WTC11 (cell line): Measurements from ENCODE around the gene MRPL10. TPM values are rescaled to one million over a fixed set of nuclear protein-coding genes. Genes with fewer than 3 reads are reported as not detected.

Source experiments
- ATAC-seq: fragments of 200-7000 bp; cut with Tn5 transposase; 2 replicates; pipeline ENCODE4 v1.10.0; 2021; ENCODE audit warnings: mild to moderate bottlenecking, moderate library complexity
- CTCF ChIA-PET: fragments of 300-600 bp; sonication (Branson Sonifier 250); formaldehyde crosslinking; loops from one replicate; lab custom pipeline; 2021; ENCODE audit warnings: antibody characterized with exemption; lab: Charles Lee
- POLR2A ChIA-PET: fragments of 350-600 bp; sonication (Branson Sonifier 250); formaldehyde crosslinking; loops from one replicate; lab custom pipeline; 2021; ENCODE audit warnings: antibody characterized with exemption; lab: Charles Lee
- DNase-seq: peaks from one replicate; pipeline ENCODE4 v3.0.0; 2021; ENCODE audit warnings: low spot score
- H3K27ac Mint-ChIP-seq: 2 replicates; pipeline ENCODE4 v1.8.0; 2021; ENCODE audit warnings: mixed read lengths
- H3K27me3 Mint-ChIP-seq: 2 replicates; pipeline ENCODE4 v1.8.0; 2021; ENCODE audit warnings: low read depth, mild to moderate bottlenecking, moderate library complexity, mixed read lengths
- H3K36me3 Mint-ChIP-seq: 2 replicates; pipeline ENCODE4 v1.8.0; 2021; ENCODE audit warnings: mixed read lengths
- H3K4me1 Mint-ChIP-seq: 2 replicates; pipeline ENCODE4 v1.8.0; 2022; ENCODE audit warnings: mixed read lengths
- H3K4me3 Mint-ChIP-seq: 2 replicates; pipeline ENCODE4 v1.8.0; 2021; ENCODE audit warnings: mild to moderate bottlenecking, moderate library complexity, mixed read lengths
- H3K9me3 Mint-ChIP-seq: 2 replicates; pipeline ENCODE4 v1.8.0; 2021; ENCODE audit warnings: mixed read lengths
- FOXP4 ChIP-seq: sonication (generic); formaldehyde crosslinking; IDR thresholded peaks from 2 replicates; pipeline ENCODE4 v1.8.0; 2022; ENCODE audit warnings: mild to moderate bottlenecking, missing genetic modification reagents
- GTF2I ChIP-seq: fragments of 250-450 bp; sonication (Bioruptor Pico); conservative IDR thresholded peaks from 2 replicates; pipeline ENCODE4 v1.4.0; 2021; ENCODE audit warnings: mild to moderate bottlenecking
- HMGA2 ChIP-seq: fragments of 250-450 bp; sonication (Bioruptor Pico); IDR thresholded peaks from 2 replicates; pipeline ENCODE4 v1.4.0; 2021; ENCODE audit warnings: mild to moderate bottlenecking, moderate library complexity
- JAZF1 ChIP-seq: fragments of 250-450 bp; sonication (Bioruptor Pico); IDR thresholded peaks from 2 replicates; pipeline ENCODE4 v1.9.0; 2021; ENCODE audit warnings: moderate library complexity, mild to moderate bottlenecking, inconsistent platforms
- MXD4 ChIP-seq: fragments of 250-450 bp; sonication (Bioruptor Pico); IDR thresholded peaks from 2 replicates; pipeline ENCODE4 v1.8.0; 2021; ENCODE audit warnings: mild to moderate bottlenecking, moderate library complexity, borderline replicate concordance
- NFATC4 ChIP-seq: fragments of 250-450 bp; sonication (Bioruptor Pico); IDR thresholded peaks from 2 replicates; pipeline ENCODE4 v1.9.0; 2021; ENCODE audit warnings: mild to moderate bottlenecking
- NFE2L1 ChIP-seq: sonication (generic); formaldehyde crosslinking; IDR thresholded peaks from 2 replicates; pipeline ENCODE4 v1.8.1; 2023; ENCODE audit warnings: missing genetic modification reagents
- ZBTB43 ChIP-seq: sonication (generic); formaldehyde crosslinking; IDR thresholded peaks from 2 replicates; pipeline ENCODE4 v1.8.1; 2023; ENCODE audit warnings: mild to moderate bottlenecking, missing genetic modification reagents
- ZNF138 ChIP-seq: sonication (generic); formaldehyde crosslinking; conservative IDR thresholded peaks from 2 replicates; pipeline ENCODE4 v1.8.1; 2022; ENCODE audit warnings: mild to moderate bottlenecking, moderate library complexity, missing genetic modification reagents
- ZNF416 ChIP-seq: fragments of 250-450 bp; sonication (Bioruptor Pico); IDR thresholded peaks from 2 replicates; pipeline ENCODE4 v1.9.0; 2021; ENCODE audit warnings: mild to moderate bottlenecking, inconsistent platforms
- ZNF425 ChIP-seq: fragments of 250-450 bp; sonication (Bioruptor Pico); conservative IDR thresholded peaks from 2 replicates; pipeline ENCODE4 v1.9.0; 2021; ENCODE audit warnings: mild to moderate bottlenecking
- total RNA-seq: library from RNA; stranded (reverse); gene quantifications from 3 replicates; pipeline ENCODE4 v1.2.3, GENCODE V29; 2021
- TF ChIP-seq, protein P1 (sequence below): sonication (generic); formaldehyde crosslinking; IDR thresholded peaks from 2 replicates; pipeline ENCODE4 v1.8.1; 2022; ENCODE audit warnings: low read depth, mild to moderate bottlenecking, moderate library complexity, missing genetic modification reagents, borderline replicate concordance
- TF ChIP-seq, protein P2 (sequence below): sonication (generic); formaldehyde crosslinking; IDR thresholded peaks from 2 replicates; pipeline ENCODE4 v1.8.0; 2022; ENCODE audit warnings: mild to moderate bottlenecking, missing genetic modification reagents
- TF ChIP-seq, protein P3 (sequence below): fragments of 200-600 bp; IDR thresholded peaks from 2 replicates; pipeline ENCODE4 v1.8.0; 2022; ENCODE audit warnings: antibody characterized with exemption
- TF ChIP-seq, protein P4 (sequence below): fragments of 250-450 bp; sonication (Bioruptor Pico); IDR thresholded peaks from 2 replicates; pipeline ENCODE4 v2.1.2; 2022; ENCODE audit warnings: mild to moderate bottlenecking, moderate library complexity

MRPL10 gene
- total RNA-seq, 1 experiment from 2014 or later = 80.1 TPM

DNA sequence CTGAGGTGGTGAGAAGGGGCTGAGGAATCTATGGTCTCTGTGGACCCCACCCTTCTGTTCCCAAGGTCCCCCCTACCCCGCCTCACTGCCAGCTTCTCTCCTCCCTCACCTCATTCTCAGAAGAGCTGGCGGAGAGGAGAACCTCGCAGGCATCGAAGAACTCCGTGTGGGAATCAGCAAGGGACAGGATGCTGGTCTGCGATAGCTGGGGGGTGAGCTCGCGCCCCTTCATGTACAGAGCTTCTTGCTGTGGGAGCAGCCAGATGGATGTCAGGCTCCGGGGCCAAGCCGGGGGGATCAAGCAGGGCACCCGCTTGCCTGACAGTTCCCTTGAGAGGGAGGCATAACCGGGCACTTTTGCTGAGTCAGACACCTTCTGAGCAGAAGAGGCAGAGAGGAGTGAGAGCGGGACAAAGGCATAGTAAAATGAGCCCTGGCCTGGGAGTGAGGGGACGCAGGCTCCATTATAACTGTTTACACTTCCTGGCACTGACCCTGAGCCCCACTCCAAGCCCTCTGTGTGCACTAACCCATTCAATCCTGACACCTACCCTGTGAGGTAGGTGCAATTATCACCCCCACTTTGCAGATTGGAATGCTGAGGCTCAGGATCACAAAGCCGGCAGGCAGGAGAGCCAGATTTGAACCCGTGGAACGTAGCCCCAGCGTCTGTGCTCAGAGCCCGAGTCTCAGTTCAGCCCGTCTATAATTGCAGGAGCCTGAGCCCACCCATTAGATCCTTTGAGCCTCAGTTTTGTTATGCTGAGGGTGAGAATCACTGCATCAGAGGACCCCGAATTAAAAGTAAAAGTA, 16.0 kb downstream of the MRPL10 start:
- H3K9me3 Mint-ChIP-seq = no peaks in the 10 kb centered on the region
- no peak for DNase-seq
- H3K36me3 Mint-ChIP-seq = no peaks in the 10 kb centered on the region; the same call in 1 of the 2 replicates
- H3K27me3 Mint-ChIP-seq = no peaks in the 10 kb centered on the region
- H3K27ac Mint-ChIP-seq = no peak overlapping the region; the same call in 1 of the 2 replicates
- TF ChIP-seq NFATC4 (no peak), ZNF425 (CRISPR knock-in tag) (no peak), ZBTB43 (CRISPR knock-in tag) (no peak)
- TF ChIP-seq, protein P1, sequence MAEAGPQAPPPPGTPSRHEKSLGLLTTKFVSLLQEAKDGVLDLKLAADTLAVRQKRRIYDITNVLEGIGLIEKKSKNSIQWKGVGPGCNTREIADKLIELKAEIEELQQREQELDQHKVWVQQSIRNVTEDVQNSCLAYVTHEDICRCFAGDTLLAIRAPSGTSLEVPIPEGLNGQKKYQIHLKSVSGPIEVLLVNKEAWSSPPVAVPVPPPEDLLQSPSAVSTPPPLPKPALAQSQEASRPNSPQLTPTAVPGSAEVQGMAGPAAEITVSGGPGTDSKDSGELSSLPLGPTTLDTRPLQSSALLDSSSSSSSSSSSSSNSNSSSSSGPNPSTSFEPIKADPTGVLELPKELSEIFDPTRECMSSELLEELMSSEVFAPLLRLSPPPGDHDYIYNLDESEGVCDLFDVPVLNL (CRISPR knock-in tag) = no peak
- TF ChIP-seq, protein P2, sequence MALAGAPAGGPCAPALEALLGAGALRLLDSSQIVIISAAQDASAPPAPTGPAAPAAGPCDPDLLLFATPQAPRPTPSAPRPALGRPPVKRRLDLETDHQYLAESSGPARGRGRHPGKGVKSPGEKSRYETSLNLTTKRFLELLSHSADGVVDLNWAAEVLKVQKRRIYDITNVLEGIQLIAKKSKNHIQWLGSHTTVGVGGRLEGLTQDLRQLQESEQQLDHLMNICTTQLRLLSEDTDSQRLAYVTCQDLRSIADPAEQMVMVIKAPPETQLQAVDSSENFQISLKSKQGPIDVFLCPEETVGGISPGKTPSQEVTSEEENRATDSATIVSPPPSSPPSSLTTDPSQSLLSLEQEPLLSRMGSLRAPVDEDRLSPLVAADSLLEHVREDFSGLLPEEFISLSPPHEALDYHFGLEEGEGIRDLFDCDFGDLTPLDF (CRISPR knock-in tag) = no peak
- no peak overlapping the region for H3K4me3 Mint-ChIP-seq
- H3K4me1 Mint-ChIP-seq = 0 out of 2 replicates have a peak, but pooled peaks cover 1% of the 10 kb centered on the region
- ATAC-seq = no peak
- CTCF ChIA-PET = no interaction called here
- POLR2A ChIA-PET = no interaction called here

GRCh38 chr17:47813512-47814031, 17.8 kb downstream of the MRPL10 start:
- no peak overlapping the region for H3K4me3 Mint-ChIP-seq
- TF ChIP-seq, protein P3, sequence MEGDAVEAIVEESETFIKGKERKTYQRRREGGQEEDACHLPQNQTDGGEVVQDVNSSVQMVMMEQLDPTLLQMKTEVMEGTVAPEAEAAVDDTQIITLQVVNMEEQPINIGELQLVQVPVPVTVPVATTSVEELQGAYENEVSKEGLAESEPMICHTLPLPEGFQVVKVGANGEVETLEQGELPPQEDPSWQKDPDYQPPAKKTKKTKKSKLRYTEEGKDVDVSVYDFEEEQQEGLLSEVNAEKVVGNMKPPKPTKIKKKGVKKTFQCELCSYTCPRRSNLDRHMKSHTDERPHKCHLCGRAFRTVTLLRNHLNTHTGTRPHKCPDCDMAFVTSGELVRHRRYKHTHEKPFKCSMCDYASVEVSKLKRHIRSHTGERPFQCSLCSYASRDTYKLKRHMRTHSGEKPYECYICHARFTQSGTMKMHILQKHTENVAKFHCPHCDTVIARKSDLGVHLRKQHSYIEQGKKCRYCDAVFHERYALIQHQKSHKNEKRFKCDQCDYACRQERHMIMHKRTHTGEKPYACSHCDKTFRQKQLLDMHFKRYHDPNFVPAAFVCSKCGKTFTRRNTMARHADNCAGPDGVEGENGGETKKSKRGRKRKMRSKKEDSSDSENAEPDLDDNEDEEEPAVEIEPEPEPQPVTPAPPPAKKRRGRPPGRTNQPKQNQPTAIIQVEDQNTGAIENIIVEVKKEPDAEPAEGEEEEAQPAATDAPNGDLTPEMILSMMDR = no peak
- TF ChIP-seq JAZF1 (CRISPR knock-in tag) (no peak), ZNF138 (CRISPR knock-in tag) (no peak), FOXP4 (CRISPR knock-in tag) (no peak), MXD4 (CRISPR knock-in tag) (no peak), ZNF425 (CRISPR knock-in tag) (no peak), HMGA2 (no peak), NFE2L1 (no peak), GTF2I (CRISPR knock-in tag) (no peak), ZNF416 (CRISPR knock-in tag) (no peak)
- TF ChIP-seq, protein P4, sequence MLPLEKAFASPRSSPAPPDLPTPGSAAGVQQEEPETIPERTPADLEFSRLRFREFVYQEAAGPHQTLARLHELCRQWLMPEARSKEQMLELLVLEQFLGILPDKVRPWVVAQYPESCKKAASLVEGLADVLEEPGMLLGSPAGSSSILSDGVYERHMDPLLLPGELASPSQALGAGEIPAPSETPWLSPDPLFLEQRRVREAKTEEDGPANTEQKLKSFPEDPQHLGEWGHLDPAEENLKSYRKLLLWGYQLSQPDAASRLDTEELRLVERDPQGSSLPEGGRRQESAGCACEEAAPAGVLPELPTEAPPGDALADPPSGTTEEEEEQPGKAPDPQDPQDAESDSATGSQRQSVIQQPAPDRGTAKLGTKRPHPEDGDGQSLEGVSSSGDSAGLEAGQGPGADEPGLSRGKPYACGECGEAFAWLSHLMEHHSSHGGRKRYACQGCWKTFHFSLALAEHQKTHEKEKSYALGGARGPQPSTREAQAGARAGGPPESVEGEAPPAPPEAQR (CRISPR knock-in tag) = no peak
- TF ChIP-seq, protein P1 (CRISPR knock-in tag) = no peak

More at GRCh38 chr17:47813512-47814031, 17.8 kb downstream of the MRPL10 start:
- DNase-seq (peak; percentile 7), ATAC-seq (no peak)
- H3K36me3 Mint-ChIP-seq = no peaks in the 10 kb centered on the region; the same call in 1 of the 2 replicates
- H3K27me3 Mint-ChIP-seq = no peaks in the 10 kb centered on the region
- CTCF ChIA-PET = no interaction called here
- no peak overlapping the region for H3K27ac Mint-ChIP-seq
- peaks cover 6% of the 10 kb centered on the region for H3K4me1 Mint-ChIP-seq
- no peaks in the 10 kb centered on the region for H3K9me3 Mint-ChIP-seq
- POLR2A ChIA-PET = no interaction called here
